Keratinocyte (primary cell): ENCODE measurements around the gene ASPHD2. TPM values are rescaled to one million over a fixed set of nuclear protein-coding genes. Genes with fewer than 3 reads are reported as not detected.

Source experiments
- DNase-seq: peaks from one replicate; pipeline ENCODE4 v3.0.0-alpha.2; 2011; ENCODE audit warnings: low read depth, missing footprints, low spot score
- FAIRE-seq: peaks from 2 replicates; lab custom pipeline; 2011; peaks lifted over from hg19 to GRCh38; lab: Jason Lieb, UNC
- H2AFZ ChIP-seq: 2 replicates; pipeline ENCODE4 v1.6.0; 2012; ENCODE audit warnings: low read length, control low read depth, inconsistent platforms; ENCODE audit not compliant: control insufficient read depth
- H3K27ac ChIP-seq: 2 replicates; pipeline ENCODE4 v1.5.1; 2011; ENCODE audit warnings: low read length; ENCODE audit not compliant: control insufficient read depth, insufficient read depth
- H3K27me3 ChIP-seq: 3 replicates; pipeline ENCODE4 v1.6.0; 2011; ENCODE audit warnings: low read length; ENCODE audit not compliant: control insufficient read depth, insufficient read depth; ENCODE audit errors: extremely low read depth
- H3K36me3 ChIP-seq, 2 experiments: 2 replicates in 1 of 2; 3 replicates in 1 of 2; pipeline ENCODE4 v1.5.1; 2011; ENCODE audit warnings: low read length in 2 of 2, mild to moderate bottlenecking in 1 of 2; ENCODE audit not compliant: control insufficient read depth in 2 of 2, insufficient read depth in 2 of 2; ENCODE audit errors: extremely low read depth in 1 of 2
- H3K4me1 ChIP-seq: 3 replicates; pipeline ENCODE4 v1.5.1; 2011; ENCODE audit warnings: low read length; ENCODE audit not compliant: control insufficient read depth, insufficient read depth; ENCODE audit errors: extremely low read depth
- H3K4me2 ChIP-seq: 3 replicates; pipeline ENCODE4 v1.6.0; 2011; ENCODE audit warnings: low read depth, low read length; ENCODE audit not compliant: control insufficient read depth, insufficient read depth; ENCODE audit errors: extremely low read depth
- H3K4me3 ChIP-seq, 3 experiments: fragments of 200-600 bp in 1 of 3; sonication (generic) in 1 of 3; 2 replicates in 2 of 3; 3 replicates in 1 of 3; pipeline ENCODE4 v1.5.1; 2011 to 2016; ENCODE audit warnings: low read length in 3 of 3, mild to moderate bottlenecking in 3 of 3, control low read depth in 2 of 3, inconsistent platforms in 1 of 3, low read depth in 1 of 3, mixed read lengths in 1 of 3, mixed run types in 1 of 3, moderate library complexity in 1 of 3; ENCODE audit not compliant: control insufficient read depth in 2 of 3, insufficient read depth in 2 of 3; ENCODE audit errors: extremely low read depth in 1 of 3
- H3K79me2 ChIP-seq: 2 replicates; pipeline ENCODE4 v1.6.0; 2012; ENCODE audit warnings: low read length; ENCODE audit not compliant: control insufficient read depth, insufficient read depth
- H3K9ac ChIP-seq: 3 replicates; pipeline ENCODE4 v1.6.0; 2011; ENCODE audit warnings: low read length; ENCODE audit not compliant: control insufficient read depth, insufficient read depth; ENCODE audit errors: extremely low read depth
- H3K9me1 ChIP-seq: 3 replicates; pipeline ENCODE4 v1.6.0; 2011; ENCODE audit warnings: low read length; ENCODE audit not compliant: control insufficient read depth, insufficient read depth; ENCODE audit errors: extremely low read depth
- H3K9me3 ChIP-seq: 2 replicates; pipeline ENCODE4 v1.5.1; 2012; ENCODE audit warnings: low read depth, low read length; ENCODE audit not compliant: control insufficient read depth
- H4K20me1 ChIP-seq: 3 replicates; pipeline ENCODE4 v1.6.0; 2011; ENCODE audit warnings: low read length; ENCODE audit not compliant: control insufficient read depth, insufficient read depth; ENCODE audit errors: extremely low read depth
- EZH2 ChIP-seq: IDR thresholded peaks from one replicate; pipeline ENCODE4 v1.6.1; 2012; ENCODE audit warnings: inconsistent platforms, mild to moderate bottlenecking, low read length, moderate library complexity
- dilution Hi-C: fragments of 300-500 bp; cut with MboI; formaldehyde crosslinking; loops from one replicate; pipeline ENCODE4 v1.7.0; 2020; ENCODE audit warnings: low sequenced_read_pairs; ENCODE audit not compliant: extremely low pct_ligation_motif_present
- polyA plus RNA-seq, 5 experiments: library from polyadenylated mRNA; depleted of rRNA in 3 of 5; stranded (reverse) in 3 of 5; stranded (forward) in 1 of 5; unstranded in 1 of 5; fragments of >200 nt; gene quantifications; 1 replicate in 1 of 5; 2 replicates in 3 of 5; 3 replicates in 1 of 5; pipeline versions ENCODE4 v1.2.1 to v1.2.3, GENCODE V29; 2011 to 2012; ENCODE audit warnings: missing spikeins in 2 of 5, low read depth in 1 of 5, low replicate concordance in 1 of 5
- TF ChIP-seq, protein P1 (sequence below), 3 experiments: IDR thresholded peaks in 1 of 3; conservative IDR thresholded peaks in 1 of 3; optimal IDR thresholded peaks in 1 of 3; 2 replicates in 2 of 3; 3 replicates in 1 of 3; pipeline versions ENCODE3 to v1.5.1; 2011; ENCODE audit warnings: low read length in 3 of 3, mild to moderate bottlenecking in 3 of 3, moderate library complexity in 2 of 3, control low read depth in 1 of 3, inconsistent platforms in 1 of 3; ENCODE audit not compliant: insufficient read depth in 2 of 3; ENCODE audit errors: extremely low read depth in 1 of 3

ASPHD2 gene
- polyA plus RNA-seq, 1 donor (not counting 4 experiments of a cell fraction or from before 2014, with no cell fraction given) = 3.5 TPM

DNA sequence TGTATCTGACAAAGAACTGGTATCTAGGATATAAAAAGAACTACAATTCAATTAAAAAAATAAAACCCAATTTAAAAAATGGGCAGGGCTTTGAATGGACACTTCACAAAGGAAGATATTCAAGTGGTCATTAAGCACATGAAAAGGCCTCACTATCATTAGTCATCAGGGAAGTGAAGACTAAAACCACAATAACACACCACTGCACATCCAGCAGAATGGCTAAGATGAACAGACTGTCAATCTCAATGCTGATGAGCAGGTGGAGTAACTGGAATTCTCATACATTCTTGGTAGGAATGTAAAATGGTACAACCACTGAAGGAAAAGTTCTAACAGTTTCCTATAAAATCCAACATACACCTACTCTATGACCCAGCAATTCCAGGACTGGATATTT lies 45.6 kb downstream of the ASPHD2 start:
- dilution Hi-C loops = no loop called here
- no peaks in the 10 kb centered on the region for H3K9me3 ChIP-seq
- no peaks in the 10 kb centered on the region for H4K20me1 ChIP-seq
- DNase-seq = no peak
- H3K4me2 ChIP-seq = no peak overlapping the region
- no peak overlapping the region for H3K27ac ChIP-seq
- no peak for FAIRE-seq
- H3K9ac ChIP-seq = no peak overlapping the region
- TF ChIP-seq, protein P1, sequence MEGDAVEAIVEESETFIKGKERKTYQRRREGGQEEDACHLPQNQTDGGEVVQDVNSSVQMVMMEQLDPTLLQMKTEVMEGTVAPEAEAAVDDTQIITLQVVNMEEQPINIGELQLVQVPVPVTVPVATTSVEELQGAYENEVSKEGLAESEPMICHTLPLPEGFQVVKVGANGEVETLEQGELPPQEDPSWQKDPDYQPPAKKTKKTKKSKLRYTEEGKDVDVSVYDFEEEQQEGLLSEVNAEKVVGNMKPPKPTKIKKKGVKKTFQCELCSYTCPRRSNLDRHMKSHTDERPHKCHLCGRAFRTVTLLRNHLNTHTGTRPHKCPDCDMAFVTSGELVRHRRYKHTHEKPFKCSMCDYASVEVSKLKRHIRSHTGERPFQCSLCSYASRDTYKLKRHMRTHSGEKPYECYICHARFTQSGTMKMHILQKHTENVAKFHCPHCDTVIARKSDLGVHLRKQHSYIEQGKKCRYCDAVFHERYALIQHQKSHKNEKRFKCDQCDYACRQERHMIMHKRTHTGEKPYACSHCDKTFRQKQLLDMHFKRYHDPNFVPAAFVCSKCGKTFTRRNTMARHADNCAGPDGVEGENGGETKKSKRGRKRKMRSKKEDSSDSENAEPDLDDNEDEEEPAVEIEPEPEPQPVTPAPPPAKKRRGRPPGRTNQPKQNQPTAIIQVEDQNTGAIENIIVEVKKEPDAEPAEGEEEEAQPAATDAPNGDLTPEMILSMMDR (optimal IDR thresholded peaks at IDR 0.05 in 1 of 3, IDR thresholded peaks at IDR 0.05 in 1 of 3, conservative IDR thresholded peaks at IDR 0.05 in 1 of 3; ENCODE audit: extremely low read depth in 1 of 3, insufficient read depth in 2 of 3, low read length in 3 of 3) = no peak
- TF ChIP-seq EZH2 = no peak
- H3K4me3 ChIP-seq = no peak overlapping the region
- peaks cover 6 to 57% of the 10 kb centered on the region in 2 experiments for H3K36me3 ChIP-seq
- peaks cover 2% of the 10 kb centered on the region for H3K9me1 ChIP-seq
- peaks cover 59% of the 10 kb centered on the region for H3K4me1 ChIP-seq
- no peak overlapping the region for H2AFZ ChIP-seq
- no peaks in the 10 kb centered on the region for H3K27me3 ChIP-seq
- peaks cover 3% of the 10 kb centered on the region for H3K79me2 ChIP-seq

DNA sequence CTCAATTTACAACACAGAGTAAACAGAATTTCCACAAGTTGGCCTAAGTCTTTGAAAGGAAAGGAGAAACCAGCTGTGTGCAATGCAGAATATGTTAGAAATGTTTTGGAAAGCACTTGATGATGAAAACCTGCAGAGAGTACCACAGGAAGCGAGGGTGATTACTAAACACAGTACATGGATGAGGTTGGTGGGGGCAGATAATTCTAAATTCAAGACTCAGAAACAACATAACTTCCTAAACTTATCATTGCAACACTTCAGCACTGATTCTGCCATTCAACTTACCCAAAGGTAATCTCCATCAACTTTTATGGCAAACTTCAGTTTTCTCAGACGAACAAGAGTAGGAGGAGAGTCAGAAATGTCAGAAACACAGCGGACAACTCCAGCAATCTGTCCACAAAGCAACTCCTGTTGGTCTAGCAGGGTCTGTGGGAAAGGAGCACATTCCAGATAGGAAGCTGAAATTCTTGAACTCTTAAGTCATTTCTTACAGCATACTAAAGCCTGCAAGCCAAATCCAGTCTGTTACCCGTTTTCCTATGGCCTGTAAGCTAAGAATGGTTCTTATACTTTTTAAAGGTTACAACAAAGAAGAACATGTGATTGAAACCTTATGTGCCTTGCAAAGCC lies 47.8 kb downstream of the ASPHD2 start:
- Histone ChIP-seq H3K79me2 (peaks cover 12% of the 10 kb centered on the region), H3K9ac (no peak overlapping the region), H3K4me1 (peaks cover 61% of the 10 kb centered on the region), H3K27ac (no peak overlapping the region), H3K9me1 (no peaks in the 10 kb centered on the region), H3K4me2 (no peak overlapping the region), H3K4me3 (no peak overlapping the region), H3K9me3 (no peaks in the 10 kb centered on the region), H4K20me1 (no peaks in the 10 kb centered on the region), H3K36me3 (peaks cover 3 to 44% of the 10 kb centered on the region in 2 experiments), H3K27me3 (no peaks in the 10 kb centered on the region), H2AFZ (no peak overlapping the region)
- TF ChIP-seq EZH2 = no peak
- TF ChIP-seq, protein P1 (optimal IDR thresholded peaks at IDR 0.05 in 1 of 3, IDR thresholded peaks at IDR 0.05 in 1 of 3, conservative IDR thresholded peaks at IDR 0.05 in 1 of 3; ENCODE audit: extremely low read depth in 1 of 3, insufficient read depth in 2 of 3, low read length in 3 of 3) = no peak
- dilution Hi-C loops = no loop called here
- DNase-seq (no peak), FAIRE-seq (peak; percentile 29)
